Subcutaneous adipose tissue (tissue), 4 donors: ENCODE measurements around the gene RIPK1. TPM values are rescaled to one million over a fixed set of nuclear protein-coding genes. Genes with fewer than 3 reads are reported as not detected.

ENCODE experiments used
- total RNA-seq, 4 donors: library from RNA; depleted of rRNA; stranded (reverse); fragments of >200 nt; gene quantifications; one replicate each; pipeline ENCODE4 v1.1.0, GENCODE V29; 2016
- TF ChIP-seq, protein P1 (sequence below): fragments of 450-650 bp; IDR thresholded peaks from one replicate; pipeline ENCODE4 v1.5.1; 2016; ENCODE audit warnings: low read depth, mild to moderate bottlenecking, control low read depth, antibody characterized with exemption, moderate library complexity

RIPK1 gene
- total RNA-seq, 4 donors from 2014 or later, result 25.2 to 33.9 (median 29.1) TPM

DNA sequence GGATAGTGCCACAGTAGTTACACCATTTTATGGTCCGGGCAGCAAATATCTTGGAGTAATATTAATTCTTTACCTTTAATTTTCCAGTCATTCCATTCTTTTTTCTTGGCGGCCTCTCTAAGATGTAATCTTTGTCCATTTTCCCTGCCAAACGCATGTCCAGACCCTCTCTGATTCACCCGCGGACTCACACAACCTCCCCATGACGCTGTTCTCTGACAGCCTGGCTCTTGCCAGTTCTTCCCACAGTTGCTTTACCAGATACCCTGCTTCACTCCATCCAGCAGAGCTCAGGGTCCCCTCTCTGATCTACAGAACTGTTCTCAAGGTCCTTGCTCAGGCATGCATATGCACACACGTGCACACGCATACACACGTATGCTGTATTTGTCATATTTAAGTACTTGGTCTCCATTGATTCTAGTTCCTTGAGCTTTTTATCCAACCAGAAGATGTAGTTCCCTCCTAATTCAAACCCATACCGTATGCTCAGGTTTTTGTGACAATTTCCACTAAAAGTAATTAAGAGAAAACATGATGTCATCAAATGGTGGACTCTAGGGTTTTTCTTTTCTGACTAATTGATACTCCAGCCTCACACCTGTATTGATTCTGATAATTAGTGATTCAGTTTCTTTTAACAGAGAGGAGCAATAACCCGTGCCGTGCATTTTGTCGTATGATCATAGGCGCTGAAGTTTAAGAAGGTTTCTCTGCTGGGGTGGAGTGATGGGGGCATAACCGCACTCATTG lies 60.2 kb downstream of the RIPK1 start:
- TF ChIP-seq, protein P1, sequence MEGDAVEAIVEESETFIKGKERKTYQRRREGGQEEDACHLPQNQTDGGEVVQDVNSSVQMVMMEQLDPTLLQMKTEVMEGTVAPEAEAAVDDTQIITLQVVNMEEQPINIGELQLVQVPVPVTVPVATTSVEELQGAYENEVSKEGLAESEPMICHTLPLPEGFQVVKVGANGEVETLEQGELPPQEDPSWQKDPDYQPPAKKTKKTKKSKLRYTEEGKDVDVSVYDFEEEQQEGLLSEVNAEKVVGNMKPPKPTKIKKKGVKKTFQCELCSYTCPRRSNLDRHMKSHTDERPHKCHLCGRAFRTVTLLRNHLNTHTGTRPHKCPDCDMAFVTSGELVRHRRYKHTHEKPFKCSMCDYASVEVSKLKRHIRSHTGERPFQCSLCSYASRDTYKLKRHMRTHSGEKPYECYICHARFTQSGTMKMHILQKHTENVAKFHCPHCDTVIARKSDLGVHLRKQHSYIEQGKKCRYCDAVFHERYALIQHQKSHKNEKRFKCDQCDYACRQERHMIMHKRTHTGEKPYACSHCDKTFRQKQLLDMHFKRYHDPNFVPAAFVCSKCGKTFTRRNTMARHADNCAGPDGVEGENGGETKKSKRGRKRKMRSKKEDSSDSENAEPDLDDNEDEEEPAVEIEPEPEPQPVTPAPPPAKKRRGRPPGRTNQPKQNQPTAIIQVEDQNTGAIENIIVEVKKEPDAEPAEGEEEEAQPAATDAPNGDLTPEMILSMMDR, result no peak

DNA sequence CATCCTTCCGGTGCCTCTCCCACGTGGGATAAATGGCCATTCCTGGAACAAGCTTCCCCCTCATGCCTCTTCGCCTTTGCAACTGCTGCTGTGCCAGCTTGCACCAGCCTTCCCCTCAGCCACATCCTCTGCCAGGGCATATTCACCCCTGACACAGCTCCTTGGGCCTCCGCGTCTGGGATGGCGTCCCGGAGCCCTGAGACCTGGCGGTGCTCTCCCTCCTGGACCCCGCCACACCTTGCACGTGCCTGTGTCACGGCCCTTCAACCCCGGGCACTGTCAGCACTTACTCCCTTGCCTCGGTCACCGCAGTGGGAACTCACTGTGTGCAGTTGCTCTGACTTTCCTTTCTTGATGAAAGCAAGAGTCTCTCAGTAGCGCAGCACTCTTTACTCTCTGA lies 63.4 kb downstream of the RIPK1 start:
- TF ChIP-seq, protein P1, result no peak

DNA sequence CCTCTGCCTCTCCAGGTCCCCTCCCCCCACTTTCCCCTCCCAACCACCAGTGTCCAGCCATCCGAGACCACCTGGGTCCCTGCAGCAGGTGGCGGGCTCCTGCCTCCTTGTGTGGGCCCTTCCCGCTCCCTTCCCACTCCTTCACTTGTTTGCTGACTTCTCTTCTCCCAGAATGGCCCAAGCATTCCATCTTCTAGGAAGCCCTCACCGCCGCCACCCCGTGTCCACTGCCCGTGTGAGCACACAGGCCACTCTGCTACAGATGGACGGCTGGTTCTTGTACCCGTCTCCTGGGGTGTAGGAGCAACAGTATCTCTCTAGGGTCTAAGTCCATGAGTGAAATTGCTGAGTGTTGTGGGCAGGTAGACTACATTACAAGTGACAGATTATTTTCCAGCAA lies 65.2 kb downstream of the RIPK1 start:
- TF ChIP-seq, protein P1, result no peak

DNA sequence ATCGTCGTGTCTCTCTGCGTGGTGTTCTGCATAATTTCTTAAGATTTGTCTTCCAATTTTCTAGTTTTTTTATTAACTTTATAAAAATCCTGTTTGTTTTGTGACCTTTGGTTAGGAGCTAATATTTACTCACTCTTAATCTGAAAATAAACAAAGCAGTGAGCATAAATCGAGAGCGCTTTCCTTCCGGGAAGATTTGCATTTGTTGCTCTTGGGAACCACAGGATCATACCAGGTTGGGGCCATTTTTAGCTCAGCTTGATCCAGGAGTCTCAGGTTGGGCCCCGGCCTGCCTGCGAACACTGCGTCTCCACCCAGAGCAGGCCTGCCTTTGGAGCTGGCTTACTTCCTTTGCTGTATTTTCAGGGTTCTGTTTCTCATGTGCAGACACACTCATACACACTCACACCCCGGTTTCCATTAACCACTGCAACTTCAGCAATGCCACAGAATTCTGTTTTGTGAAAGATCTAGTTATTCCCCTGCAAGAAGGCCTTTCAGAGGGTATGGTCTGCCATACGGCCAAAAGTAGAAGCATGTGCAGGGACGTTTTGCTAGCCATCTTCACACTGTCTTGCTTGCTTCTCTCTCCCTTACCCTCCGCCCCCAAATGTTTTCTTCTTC lies 67.5 kb downstream of the RIPK1 start:
- TF ChIP-seq, protein P1, result no peak

DNA sequence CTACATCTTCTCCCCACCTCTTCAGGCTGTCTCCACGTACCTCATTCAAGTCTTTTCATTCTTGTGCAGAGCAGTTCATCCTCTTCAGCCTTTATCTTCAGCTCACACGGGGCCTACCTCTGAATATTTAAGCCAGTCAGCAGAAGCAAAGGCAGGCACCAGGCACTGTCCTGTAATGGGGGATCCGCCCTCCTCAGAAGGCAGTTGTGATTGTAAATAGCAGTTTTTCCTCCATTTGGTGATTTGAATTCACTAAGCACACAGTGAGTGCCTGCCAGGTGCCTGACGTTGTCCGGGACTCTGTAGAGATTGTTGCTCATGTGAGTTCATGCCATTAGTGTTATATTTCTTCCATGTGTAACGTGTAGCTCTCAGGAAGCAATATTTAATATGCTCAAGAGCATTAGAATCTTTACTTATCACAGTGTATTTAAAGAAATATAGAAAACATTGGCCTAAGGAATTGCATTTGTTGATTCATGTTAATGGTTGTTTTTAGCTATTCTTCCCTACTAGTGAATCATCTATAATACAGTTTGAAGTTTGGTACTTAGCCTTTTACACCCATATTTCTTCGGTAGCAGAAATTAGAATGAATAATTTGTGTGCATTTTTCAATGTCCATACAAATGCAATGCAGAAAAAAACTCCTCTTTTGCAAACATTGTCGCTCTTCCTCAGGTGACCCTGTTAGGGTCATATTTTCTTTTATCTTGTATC lies 68.2 kb downstream of the RIPK1 start:
- TF ChIP-seq, protein P1, result no peak

DNA sequence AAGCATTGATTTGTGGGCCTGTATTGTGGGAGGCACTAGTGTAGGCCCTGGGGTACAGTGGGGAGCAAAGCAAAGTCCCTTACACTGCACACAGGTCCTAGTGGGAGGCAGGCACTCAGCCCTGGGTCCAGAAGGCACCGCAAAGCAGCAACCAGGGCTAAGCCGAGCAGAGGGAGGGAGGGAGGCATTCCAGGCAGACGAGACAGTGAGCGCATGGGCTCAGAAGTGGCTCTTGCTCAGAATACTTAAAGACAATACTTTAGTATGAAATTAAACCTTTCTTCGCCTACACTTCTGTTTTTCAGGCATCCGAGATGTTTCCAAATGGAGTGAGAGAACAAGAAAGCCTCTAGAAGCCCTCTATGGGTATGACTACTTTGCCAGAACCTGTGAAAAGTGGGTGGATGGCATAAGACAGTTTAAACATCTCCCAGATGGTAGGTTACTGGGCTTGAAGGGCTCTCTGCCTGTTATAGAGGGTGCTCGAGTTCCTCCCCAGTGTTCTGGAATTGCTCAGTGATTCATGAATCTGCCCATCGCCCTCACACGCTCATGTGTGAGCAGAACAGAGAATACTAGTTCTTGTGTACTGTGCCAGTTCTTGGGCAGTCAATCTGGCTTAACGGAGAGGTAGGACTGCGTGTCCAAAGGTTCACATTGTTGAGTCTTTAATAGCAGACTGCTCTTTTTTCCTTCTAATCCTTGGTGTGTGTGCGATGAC lies 68.9 kb downstream of the RIPK1 start:
- TF ChIP-seq, protein P1, result no peak
